Activated naive CD8-positive, alpha-beta T cell treated with anti-CD3 and anti-CD28 coated beads for 36 hours (primary cell): ENCODE results near the gene CES3. TPM values are rescaled to one million over a fixed set of nuclear protein-coding genes. Genes with fewer than 3 reads are reported as not detected.

Experiments used
- DNase-seq: peaks from one replicate; pipeline ENCODE4 v3.0.0; 2021
- H3K27ac Mint-ChIP-seq: one replicate; pipeline ENCODE4 v1.8.0; 2022; ENCODE audit warnings: mild to moderate bottlenecking, moderate library complexity, mixed read lengths
- H3K27me3 Mint-ChIP-seq: one replicate; pipeline ENCODE4 v1.8.0; 2022; ENCODE audit warnings: mild to moderate bottlenecking, mixed read lengths
- H3K36me3 Mint-ChIP-seq: one replicate; pipeline ENCODE4 v1.8.0; 2021; ENCODE audit warnings: mild to moderate bottlenecking, mixed read lengths
- H3K4me1 Mint-ChIP-seq: one replicate; pipeline ENCODE4 v1.8.0; 2021; ENCODE audit warnings: mixed read lengths
- H3K4me3 Mint-ChIP-seq: one replicate; pipeline ENCODE4 v1.8.0; 2022; ENCODE audit warnings: mild to moderate bottlenecking, moderate library complexity, mixed read lengths
- H3K9me3 Mint-ChIP-seq: one replicate; pipeline ENCODE4 v1.8.0; 2022; ENCODE audit warnings: mixed read lengths
- total RNA-seq, 2 experiments: library from RNA; stranded (reverse); gene quantifications; one replicate each; pipeline ENCODE4 v1.2.3, GENCODE V29; 2021

The CES3 gene, protein sequence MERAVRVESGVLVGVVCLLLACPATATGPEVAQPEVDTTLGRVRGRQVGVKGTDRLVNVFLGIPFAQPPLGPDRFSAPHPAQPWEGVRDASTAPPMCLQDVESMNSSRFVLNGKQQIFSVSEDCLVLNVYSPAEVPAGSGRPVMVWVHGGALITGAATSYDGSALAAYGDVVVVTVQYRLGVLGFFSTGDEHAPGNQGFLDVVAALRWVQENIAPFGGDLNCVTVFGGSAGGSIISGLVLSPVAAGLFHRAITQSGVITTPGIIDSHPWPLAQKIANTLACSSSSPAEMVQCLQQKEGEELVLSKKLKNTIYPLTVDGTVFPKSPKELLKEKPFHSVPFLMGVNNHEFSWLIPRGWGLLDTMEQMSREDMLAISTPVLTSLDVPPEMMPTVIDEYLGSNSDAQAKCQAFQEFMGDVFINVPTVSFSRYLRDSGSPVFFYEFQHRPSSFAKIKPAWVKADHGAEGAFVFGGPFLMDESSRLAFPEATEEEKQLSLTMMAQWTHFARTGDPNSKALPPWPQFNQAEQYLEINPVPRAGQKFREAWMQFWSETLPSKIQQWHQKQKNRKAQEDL
- total RNA-seq, result under 1 TPM; 0.43 to 0.80 TPM

DNA sequence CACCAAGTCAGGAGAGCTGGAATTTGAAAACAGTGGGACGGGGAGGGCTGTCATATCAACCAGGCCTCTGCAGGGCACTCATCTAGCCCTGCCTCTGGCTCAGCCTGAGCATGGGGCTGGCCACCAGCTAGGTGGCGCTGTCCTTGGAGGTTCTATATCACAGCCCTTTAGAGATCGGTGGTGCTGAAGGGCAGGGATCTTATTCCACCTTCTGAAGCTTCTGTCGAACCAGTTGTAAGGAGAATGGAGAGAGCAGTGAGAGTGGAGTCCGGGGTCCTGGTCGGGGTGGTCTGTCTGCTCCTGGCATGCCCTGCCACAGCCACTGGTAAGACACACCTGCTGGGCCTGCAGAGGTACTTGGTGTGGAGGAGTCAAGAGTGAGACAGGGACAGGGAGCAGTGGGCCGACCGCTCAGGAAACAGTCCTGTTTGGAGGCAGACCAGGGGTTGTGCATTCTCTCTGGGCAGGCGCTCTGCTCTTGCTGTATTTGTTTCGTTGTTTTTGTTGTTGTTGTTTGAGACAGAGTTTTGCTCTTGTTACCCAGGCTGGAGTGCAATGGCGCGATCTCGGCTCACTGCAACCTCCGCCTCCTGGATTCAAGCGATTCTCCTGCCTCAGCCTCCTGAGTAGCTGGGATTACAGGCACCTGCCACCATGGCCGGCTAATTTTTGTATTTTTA is at the start of gene CES3:
TSS of gene CES3 (plus strand) at position 202 of the 680 bp plus-strand sequence. CDS start at position 244, 42 bp downstream.
- H3K9me3 Mint-ChIP-seq, result no peaks in the 10 kb centered on the region
- H3K4me1 Mint-ChIP-seq, result peaks cover 10% of the 10 kb centered on the region
- no peaks in the 10 kb centered on the region for H3K36me3 Mint-ChIP-seq
- H3K27me3 Mint-ChIP-seq, result peaks cover 3% of the 10 kb centered on the region
- H3K4me3 Mint-ChIP-seq, result peak within 1 kb of the TSS; percentile 51
- peak; percentile 68 for DNase-seq
- H3K27ac Mint-ChIP-seq, result no peak within 1 kb of the TSS

DNA sequence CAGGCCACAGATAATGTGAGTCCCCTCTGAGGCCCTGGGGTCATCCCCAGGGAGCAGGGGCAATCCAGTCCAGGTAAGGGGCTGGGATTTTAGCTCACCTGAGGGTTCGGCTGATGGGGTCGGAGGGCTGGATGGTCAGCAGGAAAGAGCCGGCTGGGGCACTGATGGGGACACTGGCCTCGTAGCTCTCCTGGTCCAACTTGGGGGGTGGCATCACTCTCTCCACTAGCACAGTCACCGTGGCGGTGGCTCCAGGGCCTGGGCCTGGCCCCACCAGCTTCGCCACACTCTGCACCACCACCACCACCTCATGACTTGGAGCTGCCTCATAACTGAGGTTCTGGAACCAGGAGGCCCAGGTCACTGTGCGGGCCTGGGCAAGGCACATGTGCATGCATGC is 49.3 kb upstream of the CES3 start:
- Mint-ChIP-seq H3K9me3 (no peaks in the 10 kb centered on the region), H3K27ac (no peak overlapping the region), H3K27me3 (no peaks in the 10 kb centered on the region), H3K36me3 (no peaks in the 10 kb centered on the region), H3K4me1 (no peaks in the 10 kb centered on the region), H3K4me3 (no peak overlapping the region)
- no peak for DNase-seq

DNA sequence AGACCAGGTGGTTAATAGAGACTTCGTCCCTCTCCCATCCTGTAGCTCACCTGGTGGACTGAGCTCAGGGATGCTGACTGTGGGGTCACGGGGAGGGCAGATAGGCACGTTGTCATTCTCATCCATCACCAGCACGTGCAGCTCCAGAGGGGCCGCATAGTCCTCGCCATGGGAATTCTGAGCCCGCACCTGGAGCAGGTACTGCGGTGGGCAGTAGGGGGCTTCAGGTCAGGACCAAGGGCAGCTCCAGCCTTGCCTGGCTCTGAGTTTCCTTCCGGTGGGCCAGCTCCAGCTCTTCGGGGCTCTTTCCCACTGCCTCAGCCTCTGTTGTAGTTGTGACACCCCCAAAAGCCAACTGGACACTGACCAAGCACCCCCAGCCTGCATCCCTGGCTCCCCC is 48.0 kb upstream of the CES3 start:
- Mint-ChIP-seq H3K4me1 (no peaks in the 10 kb centered on the region), H3K9me3 (no peaks in the 10 kb centered on the region), H3K4me3 (no peak overlapping the region), H3K36me3 (no peaks in the 10 kb centered on the region), H3K27me3 (no peaks in the 10 kb centered on the region), H3K27ac (no peak overlapping the region)
- no peak for DNase-seq

DNA sequence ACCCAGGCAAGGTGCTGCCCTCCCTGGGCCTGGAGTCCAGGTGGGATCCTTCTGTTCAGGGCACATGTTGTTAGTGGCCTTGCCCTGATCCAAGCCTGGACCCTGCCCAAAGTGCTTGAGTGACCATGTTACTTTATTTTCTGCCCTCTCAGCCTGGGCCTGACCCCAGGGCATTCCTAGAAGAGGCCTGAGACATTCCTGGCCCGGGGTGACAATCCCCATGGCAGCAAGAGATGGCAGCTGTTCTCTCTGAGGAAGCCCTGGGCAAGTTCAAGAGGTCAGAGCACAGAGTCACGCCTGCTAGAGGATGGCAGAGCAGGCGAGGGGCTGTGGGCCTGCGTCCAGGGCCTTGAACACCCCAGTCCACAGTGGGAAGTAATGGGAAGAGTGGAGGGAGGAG is 47.4 kb upstream of the CES3 start:
- DNase-seq, result no peak
- Mint-ChIP-seq H3K9me3 (no peaks in the 10 kb centered on the region), H3K27ac (no peak overlapping the region), H3K4me3 (no peak overlapping the region), H3K4me1 (no peaks in the 10 kb centered on the region), H3K36me3 (no peaks in the 10 kb centered on the region), H3K27me3 (no peaks in the 10 kb centered on the region)

DNA sequence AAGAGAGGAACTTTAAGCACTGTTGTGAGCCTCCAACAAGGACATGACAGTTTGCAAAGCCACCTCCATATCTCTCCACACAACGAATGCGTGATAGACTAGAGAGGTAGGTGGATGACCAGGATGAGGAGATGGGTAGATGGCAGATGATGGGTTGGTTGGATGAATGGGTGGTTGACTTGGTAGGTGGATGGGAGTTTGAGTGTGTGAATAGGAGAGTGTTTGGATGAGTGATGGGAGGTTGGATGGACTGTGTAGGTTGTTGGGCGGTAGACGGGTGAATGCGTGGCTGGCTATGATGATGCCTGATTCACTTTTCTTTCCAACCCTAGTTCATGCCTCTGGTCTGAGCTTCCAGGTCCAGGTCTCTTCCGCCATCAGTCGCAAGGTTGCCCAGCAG is 46.5 kb upstream of the CES3 start:
- Mint-ChIP-seq H3K27me3 (no peaks in the 10 kb centered on the region), H3K4me1 (no peaks in the 10 kb centered on the region), H3K9me3 (no peaks in the 10 kb centered on the region), H3K36me3 (no peaks in the 10 kb centered on the region), H3K27ac (no peak overlapping the region), H3K4me3 (no peak overlapping the region)
- DNase-seq, result no peak

DNA sequence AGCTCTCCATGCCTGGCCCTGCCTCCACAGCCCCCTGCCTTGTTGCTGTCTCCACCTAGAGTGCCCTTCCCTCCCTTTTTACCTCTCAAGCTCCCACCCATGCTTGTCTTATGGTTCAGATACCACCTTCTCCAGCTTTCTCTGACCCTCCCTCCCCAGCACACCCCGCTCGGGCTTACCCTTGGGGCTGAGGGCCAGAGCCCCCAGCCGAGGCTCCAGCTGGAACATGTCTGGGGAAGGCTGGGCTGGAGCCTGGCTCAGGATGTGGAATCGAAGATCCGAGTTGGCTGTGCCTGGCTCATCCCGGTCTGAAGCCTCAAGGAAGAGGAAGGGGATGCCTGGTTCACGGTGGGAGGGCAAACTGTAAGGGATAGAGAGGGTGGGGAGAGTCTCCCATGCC is 46.0 kb upstream of the CES3 start:
- no peak overlapping the region for H3K4me3 Mint-ChIP-seq
- H3K27ac Mint-ChIP-seq, result no peak overlapping the region

DNA sequence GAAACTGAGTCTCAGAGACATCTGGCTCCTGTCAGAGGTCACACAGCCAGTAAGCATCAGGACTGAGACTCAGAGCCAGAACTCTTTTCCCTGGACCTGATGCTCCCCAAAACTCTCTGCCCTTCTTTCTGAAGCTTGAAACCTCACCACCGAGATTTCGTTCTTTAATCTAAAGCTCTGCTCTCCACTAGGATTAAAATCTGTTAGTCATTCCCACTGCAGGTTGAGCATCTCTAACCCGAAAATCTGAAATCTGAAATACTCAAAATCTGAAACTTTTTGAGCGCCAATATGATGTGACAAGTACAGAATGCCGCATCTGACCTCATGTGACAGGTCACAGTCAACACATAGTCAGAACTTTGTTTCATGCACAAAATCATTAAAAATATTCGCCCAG is 44.5 kb upstream of the CES3 start:
- H3K9me3 Mint-ChIP-seq, result no peaks in the 10 kb centered on the region
- no peaks in the 10 kb centered on the region for H3K36me3 Mint-ChIP-seq
- no peak overlapping the region for H3K4me3 Mint-ChIP-seq
- H3K27me3 Mint-ChIP-seq, result peaks cover 12% of the 10 kb centered on the region
- DNase-seq, result no peak
- H3K27ac Mint-ChIP-seq, result no peak overlapping the region
- no peaks in the 10 kb centered on the region for H3K4me1 Mint-ChIP-seq

More for the DNA sequence above, 46.0 kb upstream of the CES3 start:
- peaks cover 3% of the 10 kb centered on the region for H3K27me3 Mint-ChIP-seq
- DNase-seq, result no peak
- H3K4me1 Mint-ChIP-seq, result no peaks in the 10 kb centered on the region
- no peaks in the 10 kb centered on the region for H3K36me3 Mint-ChIP-seq
- no peaks in the 10 kb centered on the region for H3K9me3 Mint-ChIP-seq

DNA sequence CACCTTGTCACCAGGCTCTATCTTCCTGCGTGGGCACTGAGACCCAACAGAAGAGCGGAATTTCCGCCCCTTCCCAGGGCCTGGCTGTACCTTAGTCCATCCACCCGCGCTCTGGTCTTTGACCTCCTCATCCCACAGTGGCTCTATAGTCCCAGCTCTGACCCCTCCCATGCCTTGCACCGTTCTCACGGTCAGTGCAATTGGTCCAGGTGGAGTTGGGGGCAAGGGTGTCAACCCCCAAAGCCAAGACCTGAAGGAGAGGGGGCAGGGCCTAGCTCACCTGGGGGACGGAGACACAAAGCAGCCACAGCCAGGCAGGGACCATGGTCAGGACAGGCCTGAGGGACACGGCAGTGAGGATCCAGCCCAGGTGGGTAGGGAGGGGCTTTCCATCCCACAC is 43.3 kb upstream of the CES3 start:
- H3K27me3 Mint-ChIP-seq, result peaks cover 15% of the 10 kb centered on the region
- no peaks in the 10 kb centered on the region for H3K9me3 Mint-ChIP-seq
- DNase-seq, result no peak
- no peak overlapping the region for H3K4me3 Mint-ChIP-seq
- no peak overlapping the region for H3K27ac Mint-ChIP-seq
- H3K4me1 Mint-ChIP-seq, result no peaks in the 10 kb centered on the region
- no peaks in the 10 kb centered on the region for H3K36me3 Mint-ChIP-seq

DNA sequence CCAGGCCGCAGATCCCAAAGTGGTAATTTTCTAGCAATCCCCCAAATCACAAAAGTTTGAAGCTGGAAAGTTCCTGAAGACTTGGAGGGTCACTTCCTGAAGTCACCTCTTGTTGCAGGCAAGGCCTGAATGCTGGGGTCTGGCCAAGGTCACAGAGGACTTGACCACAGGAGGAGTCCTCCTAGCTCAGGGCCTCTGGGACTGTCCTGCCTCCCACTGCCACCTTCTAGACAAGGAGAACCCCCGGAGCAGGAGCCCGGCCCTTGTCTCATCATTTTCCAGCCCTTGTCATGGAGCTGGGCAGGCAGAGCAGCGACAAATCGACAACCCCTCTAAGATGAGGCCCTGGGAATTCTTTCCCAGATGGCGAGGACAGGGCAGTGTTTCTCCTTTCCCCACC is 42.7 kb upstream of the CES3 start:
- Mint-ChIP-seq H3K27me3 (peaks cover 21% of the 10 kb centered on the region), H3K9me3 (no peaks in the 10 kb centered on the region), H3K4me3 (no peak overlapping the region), H3K4me1 (no peaks in the 10 kb centered on the region), H3K27ac (no peak overlapping the region), H3K36me3 (no peaks in the 10 kb centered on the region)
- no peak for DNase-seq

DNA sequence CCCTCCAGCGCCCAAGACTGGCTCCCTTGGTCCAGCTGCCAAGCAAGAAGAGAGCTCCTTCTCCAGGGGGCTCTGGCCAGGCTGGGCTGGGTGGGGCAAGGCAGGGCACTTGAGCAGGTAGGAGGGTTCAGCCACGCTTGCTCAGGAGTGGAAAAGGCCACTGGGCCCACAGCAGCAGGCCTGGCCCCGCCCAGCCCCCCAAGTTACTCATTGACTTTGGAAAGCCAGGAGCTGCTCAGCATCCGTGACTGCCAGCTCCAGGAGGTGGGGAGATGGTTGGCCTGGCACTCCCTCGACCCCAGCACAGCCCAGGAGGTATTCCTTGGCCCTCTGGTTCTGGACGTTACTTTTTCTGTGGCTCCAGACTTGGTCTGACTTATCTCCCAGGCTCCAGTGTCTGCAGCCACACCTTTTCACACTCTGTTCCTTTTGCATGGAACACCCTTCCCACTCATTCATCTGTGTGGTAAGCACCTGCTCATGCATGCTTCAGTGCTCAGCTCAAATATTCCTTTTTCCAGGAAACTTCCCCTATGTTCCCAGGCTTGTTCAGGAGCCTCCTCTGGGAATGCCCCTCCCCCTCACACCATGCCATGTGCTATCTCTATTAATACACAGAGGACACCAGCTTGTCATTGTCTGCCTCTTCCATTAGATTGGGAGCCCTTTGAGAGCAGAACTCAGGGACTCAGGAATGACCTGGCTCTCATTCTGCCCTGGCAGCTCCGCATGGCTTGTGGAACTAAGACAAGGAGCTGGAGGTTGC is 42.1 kb upstream of the CES3 start, which contains the start of gene CDH16:
TSS of gene CDH16 (minus strand) at position 83 of the 766 bp plus-strand sequence. CDS start 820 bp downstream, outside the sequence.
- H3K27ac Mint-ChIP-seq, result no peak within 1 kb of the TSS
- no peak for DNase-seq
- H3K9me3 Mint-ChIP-seq, result no peaks in the 10 kb centered on the region
- H3K27me3 Mint-ChIP-seq, result peaks cover 27% of the 10 kb centered on the region
- H3K4me1 Mint-ChIP-seq, result no peaks in the 10 kb centered on the region
- no peaks in the 10 kb centered on the region for H3K36me3 Mint-ChIP-seq
- H3K4me3 Mint-ChIP-seq, result no peak within 1 kb of the TSS

DNA sequence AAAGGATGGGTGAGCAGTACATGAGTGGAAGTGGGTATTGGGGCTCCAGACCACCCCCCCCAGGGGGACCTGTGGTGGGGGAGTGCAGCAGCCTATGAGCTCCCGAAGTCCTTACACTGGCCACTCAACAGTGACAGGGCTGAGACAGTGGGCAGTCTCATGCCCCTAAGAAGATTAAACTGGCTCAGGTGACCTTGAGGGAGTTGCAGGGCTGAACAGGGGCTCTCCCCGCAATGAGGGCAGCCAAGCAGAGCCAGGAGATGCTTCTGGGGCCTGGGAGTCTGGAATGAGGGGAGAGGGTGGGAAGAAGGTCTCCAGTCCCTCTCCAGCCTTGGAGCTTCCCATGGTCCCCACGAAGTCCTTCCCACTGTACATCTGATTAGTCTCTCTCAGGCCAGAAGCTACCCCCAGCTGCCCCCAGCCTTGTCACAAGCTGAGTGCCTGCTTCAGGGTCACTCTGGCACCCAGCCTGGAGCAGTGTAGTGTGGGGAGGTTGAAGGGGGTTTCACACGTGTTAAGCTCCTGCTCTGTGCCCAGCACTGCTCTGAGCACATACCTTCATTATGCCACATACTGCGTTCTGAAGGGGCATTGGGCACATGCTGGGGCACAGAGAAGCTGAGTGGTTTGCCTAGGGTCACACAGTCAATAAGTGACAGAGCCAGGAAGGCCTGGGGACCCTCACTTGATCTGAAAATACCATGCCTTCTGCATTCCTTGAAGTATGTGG is 41.3 kb upstream of the CES3 start:
- Mint-ChIP-seq H3K9me3 (no peaks in the 10 kb centered on the region), H3K27me3 (peaks cover 35% of the 10 kb centered on the region), H3K36me3 (no peaks in the 10 kb centered on the region), H3K4me3 (no peak overlapping the region), H3K4me1 (no peaks in the 10 kb centered on the region), H3K27ac (no peak overlapping the region)
- DNase-seq, result no peak

DNA sequence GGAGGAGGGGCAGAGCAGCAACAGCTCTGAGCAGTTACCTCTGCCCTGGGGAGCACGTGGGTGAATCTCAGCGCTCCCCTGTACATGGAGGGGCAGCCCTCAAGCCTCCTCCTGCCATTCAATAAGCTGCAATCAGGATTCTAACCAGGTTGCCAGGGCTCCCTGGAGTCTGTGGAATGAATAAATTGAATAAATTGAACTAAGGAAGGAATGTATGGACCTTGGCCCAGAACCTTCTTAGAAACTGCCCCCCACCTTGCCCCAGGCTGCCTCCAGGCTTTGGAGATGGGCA is 40.8 kb upstream of the CES3 start:
- Mint-ChIP-seq H3K36me3 (no peaks in the 10 kb centered on the region), H3K27me3 (peaks cover 38% of the 10 kb centered on the region), H3K4me1 (no peaks in the 10 kb centered on the region), H3K27ac (no peak overlapping the region), H3K4me3 (no peak overlapping the region), H3K9me3 (no peaks in the 10 kb centered on the region)
- DNase-seq, result no peak

DNA sequence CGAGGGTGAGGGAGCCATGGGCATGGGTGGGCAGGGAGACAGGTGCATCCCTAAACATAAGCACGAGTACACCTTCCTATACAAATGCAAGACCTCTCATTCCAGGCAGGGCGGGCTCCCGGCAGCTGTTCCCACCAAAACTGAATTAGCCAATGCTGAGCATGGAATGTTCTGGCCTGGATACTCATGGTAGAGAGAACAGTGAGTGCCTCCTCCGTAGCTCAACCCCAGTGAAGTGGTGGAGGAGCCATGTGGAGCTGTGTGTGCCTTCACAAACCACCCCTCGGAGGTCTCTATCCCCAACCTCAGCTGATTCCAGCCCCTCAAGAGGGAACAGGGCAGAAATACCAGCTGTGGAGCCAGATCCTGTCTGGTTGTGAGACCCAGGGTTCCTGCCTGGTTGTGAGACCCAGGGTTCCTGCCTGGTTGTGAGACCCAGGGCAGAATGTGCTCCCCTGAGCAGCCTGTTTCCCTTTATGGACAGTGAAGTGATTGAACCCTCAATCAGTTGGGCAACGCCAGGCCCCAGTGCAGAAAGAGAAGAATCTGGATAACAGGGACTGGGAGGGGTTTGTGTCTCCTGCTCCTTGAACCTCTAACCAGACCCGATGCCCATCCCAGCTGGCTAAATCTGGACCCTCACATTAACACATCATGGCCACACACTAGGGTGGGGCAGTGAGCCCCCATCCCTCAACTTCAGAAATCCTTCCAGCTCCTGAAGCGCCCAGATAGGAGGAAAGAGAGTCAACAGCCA is 40.0 kb upstream of the CES3 start:
- Mint-ChIP-seq H3K4me1 (no peaks in the 10 kb centered on the region), H3K36me3 (no peaks in the 10 kb centered on the region)

More for the DNA sequence above, 40.0 kb upstream of the CES3 start:
- Mint-ChIP-seq H3K9me3 (no peaks in the 10 kb centered on the region), H3K27ac (no peak overlapping the region), H3K4me3 (no peak overlapping the region), H3K27me3 (peaks cover 46% of the 10 kb centered on the region)
- no peak for DNase-seq
